Activated CD4-positive, alpha-beta T cell treated with anti-CD3 and anti-CD28 coated beads, Interleukin-2, amount 50 U/mL, for 1 hour (primary cell): ENCODE data around the gene KCNK15.
"Not testable (repeated sequence)": the region's sequence is repeated elsewhere in the genome, so short reads cannot be mapped to it uniquely, and the experiment has no call there.

Source experiments
- DNase-seq: peaks from one replicate; pipeline ENCODE4 v3.0.0-alpha.2; 2020

KCNK15 gene

DNA sequence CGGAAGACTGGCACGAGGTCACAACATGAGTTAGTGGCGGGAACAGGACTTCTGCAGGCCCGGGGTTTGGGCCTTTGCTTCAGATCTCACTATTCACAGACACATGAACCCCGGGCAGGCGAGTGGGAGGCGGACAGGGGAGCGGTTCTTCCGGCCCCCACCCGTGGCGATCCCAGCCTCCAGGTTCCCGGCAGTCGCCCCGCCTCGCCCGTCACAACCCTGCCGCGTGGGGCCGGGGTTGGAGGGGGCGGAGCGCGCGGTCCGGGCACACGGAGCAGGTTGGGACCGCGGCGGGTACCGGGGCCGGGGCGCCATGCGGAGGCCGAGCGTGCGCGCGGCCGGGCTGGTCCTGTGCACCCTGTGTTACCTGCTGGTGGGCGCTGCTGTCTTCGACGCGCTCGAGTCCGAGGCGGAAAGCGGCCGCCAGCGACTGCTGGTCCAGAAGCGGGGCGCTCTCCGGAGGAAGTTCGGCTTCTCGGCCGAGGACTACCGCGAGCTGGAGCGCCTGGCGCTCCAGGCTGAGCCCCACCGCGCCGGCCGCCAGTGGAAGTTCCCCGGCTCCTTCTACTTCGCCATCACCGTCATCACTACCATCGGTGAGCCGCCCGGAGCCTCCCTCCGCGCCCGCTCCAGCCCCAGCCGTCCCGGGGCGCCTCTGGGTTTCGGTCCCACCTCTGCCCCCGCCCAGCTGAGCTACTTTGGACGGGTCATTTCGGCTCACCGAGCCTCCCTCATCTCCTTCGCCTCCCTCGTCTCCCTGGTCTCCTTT lies at the start of gene KCNK15:
KCNK15 (plus strand) TSS at position 268 of the 769 bp plus-strand sequence; CDS start at position 314, 46 bp downstream.
- DNase-seq = peak; percentile 21

DNA sequence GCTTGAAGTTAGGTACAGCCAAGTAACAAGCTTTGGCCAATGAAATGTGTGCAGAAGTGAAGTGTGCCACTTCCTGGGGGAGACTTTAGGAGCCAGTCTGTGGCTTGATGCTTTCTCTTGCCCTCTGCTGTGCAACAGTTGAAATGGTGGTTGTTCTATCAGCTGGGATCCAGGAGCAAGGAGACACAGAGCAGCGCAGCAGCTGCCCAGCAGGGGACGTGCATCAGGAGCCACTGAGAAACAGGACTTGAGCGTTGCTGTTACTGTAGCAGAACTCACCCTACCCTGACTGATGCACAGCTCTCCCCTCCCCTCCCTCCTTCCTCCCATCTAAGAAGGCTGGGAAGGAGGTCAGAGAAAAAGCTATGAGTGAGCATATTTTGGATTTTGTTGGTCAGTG lies 49.4 kb upstream of the KCNK15 start:
- DNase-seq = no peak

DNA sequence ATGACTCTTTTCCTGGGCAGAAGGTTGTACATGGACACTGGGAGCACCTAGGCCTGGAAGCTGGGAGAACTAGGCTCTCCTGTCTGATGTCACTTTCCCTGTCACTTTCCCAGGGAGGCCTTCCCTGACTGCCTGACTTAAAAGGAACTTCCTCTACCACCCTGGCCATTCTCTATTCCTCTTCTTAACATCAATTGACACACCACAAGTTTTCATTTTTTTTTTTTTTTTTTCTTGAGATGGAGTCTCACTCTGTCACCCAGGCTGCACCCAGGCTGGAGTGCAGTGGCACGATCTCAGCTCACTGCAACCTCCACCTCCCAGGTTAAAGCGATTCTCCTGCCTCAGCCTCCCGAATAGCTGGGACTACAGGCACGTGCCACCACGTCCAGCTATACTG lies 48.6 kb upstream of the KCNK15 start:
- DNase-seq = not testable (repeated sequence)

DNA sequence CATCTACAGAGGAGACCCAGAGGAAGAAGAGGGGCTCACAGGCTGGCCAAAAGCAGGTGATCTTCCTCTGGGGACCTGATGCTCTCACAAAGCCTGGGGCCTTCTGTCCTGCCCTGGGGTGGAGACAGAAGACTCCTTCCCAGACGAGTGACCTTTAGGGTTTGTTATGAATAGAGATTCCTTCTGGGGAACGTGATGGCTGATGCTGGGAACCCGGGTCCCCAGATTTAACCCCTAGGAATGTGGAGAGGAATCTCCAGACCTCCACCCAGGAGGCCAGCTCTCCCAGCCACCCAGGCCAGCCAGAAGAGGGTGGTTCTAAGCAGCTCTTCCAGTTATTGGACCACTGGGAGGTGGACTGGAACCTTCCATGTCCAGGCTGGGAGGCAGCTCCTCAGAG lies 47.3 kb upstream of the KCNK15 start:
- DNase-seq = no peak

GRCh38 chr20:44700306-44700705 lies 45.4 kb upstream of the KCNK15 start:
- no peak for DNase-seq

DNA sequence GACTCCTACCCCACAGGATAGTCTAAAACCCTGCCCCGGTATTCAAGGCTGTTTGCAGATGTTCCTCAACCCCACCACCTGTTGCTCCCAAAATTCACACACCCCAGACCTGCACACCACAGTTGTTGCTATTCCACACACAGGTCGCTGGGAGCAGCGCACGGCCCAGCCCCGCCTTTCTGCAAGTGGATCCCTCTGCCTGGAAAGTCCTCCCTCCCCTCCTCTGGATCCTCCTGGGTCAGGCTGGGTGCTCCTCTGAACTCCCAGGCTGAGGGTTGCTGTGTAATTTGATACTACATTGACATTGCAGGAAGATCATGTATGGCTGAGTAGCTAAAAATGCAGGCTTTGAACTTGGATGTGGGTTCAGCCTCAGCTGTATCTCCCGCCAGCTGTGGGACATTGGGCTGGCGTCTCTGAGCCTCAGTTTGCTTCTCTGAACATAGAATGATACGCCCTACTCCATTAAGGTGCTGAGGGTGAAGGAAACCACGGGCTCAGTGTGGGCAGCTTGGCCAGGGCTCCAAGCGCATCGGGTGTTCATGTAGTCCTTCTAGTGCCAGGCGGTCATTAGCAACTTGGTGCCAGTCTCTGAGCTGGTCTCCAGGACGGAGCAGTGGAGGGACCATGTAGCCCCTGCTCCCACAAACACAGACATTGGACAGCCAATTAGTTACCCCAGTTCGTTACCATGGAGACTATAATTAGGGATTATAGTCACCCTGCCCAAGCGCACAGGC lies 44.4 kb upstream of the KCNK15 start:
- no peak for DNase-seq

- DNase-seq = no peak
Measured at GRCh38 chr20:44701858-44702256, 43.8 kb upstream of the KCNK15 start.

- DNase-seq = no peak
Measured at GRCh38 chr20:44702776-44703175, 42.9 kb upstream of the KCNK15 start.

- DNase-seq = no peak
Measured at GRCh38 chr20:44703183-44703925, 42.3 kb upstream of the KCNK15 start.

DNA sequence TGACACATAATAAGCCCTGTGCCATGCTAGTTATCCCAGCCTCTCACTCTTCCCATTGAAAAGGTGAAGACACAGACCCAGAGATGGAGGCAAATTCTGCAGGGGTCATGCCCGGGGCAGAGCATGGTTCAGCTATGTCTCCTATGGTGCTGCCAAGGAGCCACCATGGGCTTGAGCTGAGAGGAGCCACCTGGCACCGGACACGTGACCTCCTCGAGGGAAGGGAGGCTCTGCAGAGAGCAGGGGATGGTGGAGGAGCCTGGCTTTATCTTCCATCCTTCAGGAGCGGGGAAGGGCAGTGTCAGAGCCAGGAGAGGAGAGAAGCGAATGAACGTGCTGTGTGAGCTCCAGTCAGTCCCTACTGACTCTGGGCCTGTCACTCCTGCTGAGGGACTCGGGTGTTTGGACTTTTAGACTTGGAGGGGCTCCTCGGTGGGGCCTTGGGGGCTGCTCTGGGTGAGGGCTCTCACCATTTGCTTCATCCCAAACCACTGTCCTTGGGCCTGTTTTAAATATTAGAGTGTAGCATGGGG lies 41.6 kb upstream of the KCNK15 start:
- DNase-seq = no peak

GRCh38 chr20:44704551-44704971 lies 41.1 kb upstream of the KCNK15 start:
- no peak for DNase-seq

DNA sequence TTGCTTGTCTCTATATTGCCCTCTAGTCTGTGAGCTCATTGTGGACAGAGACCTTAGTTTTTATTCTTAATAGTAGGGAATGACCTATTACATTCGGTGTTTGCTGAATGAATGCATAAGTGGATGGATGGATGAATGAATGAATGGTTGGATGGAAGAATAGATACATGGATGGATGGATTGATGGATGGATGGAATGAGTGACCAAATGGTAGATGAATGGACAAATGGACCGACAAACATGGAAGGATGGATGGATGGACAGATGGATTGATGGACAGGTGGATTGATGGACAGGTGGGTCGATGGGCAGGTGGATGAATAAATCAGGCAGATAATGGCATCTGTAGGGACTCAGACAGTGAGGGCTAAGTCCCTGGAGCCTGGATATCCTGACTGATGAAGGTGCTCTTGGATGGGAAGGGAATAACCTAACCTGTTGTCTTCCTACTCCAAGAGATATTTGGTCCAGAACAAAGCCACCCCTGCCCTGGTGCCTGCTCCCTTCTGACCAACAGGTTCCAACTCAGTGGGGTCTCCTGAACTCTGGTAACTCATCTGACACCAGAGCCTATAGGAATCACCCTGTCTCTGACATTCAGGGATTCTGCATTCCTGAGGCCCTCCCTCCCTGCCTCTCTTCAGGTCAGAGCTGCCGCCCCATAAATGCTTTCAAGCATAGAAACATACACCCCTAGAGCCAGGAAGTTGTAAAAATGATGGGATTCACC lies 40.1 kb upstream of the KCNK15 start:
- DNase-seq = no peak

GRCh38 chr20:44706301-44707017 lies 39.2 kb upstream of the KCNK15 start:
- no peak for DNase-seq

- no peak for DNase-seq
Measured at GRCh38 chr20:44707018-44707579, 38.6 kb upstream of the KCNK15 start.

DNA sequence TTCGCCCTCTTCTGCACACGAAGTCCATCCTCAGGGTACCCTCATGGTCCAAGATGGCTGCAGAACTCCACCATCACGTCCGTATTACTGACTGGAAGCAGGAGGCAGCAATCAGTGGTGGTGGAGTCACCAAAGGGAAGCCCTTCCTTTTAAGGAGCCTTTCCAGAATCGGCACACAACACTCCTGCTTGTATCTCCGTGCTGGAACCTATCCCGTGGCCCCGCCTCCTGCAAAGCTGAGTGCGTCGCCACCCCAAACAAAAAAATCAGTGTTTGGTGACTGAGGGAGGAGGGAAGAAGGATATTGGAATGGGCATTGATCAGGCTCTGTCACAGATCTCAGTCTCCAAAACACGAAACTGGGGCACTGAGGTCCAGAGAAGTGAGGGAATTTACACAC lies 36.3 kb upstream of the KCNK15 start:
- no peak for DNase-seq

GRCh38 chr20:44709797-44710196 lies 35.9 kb upstream of the KCNK15 start:
- DNase-seq = no peak

DNA sequence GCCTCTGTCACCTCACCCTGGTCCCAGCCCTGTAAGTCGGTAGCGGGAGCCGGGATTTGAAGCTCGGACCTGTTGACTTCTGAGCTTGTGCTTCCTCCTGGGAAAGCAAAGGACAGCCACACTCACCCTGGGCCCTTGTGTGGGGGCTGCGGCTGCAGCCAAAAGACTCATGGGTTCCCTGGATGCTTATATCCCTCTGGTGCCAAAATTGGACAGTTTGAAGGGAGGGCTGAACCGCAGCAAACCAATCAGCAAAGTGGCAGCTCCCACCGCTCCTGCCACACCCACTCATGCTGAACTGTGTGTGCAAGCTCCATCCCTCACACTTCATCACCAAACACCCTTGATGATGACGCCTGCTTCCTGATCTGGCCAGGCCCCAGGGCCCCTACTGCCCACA lies 34.4 kb upstream of the KCNK15 start:
- DNase-seq = no peak

DNA sequence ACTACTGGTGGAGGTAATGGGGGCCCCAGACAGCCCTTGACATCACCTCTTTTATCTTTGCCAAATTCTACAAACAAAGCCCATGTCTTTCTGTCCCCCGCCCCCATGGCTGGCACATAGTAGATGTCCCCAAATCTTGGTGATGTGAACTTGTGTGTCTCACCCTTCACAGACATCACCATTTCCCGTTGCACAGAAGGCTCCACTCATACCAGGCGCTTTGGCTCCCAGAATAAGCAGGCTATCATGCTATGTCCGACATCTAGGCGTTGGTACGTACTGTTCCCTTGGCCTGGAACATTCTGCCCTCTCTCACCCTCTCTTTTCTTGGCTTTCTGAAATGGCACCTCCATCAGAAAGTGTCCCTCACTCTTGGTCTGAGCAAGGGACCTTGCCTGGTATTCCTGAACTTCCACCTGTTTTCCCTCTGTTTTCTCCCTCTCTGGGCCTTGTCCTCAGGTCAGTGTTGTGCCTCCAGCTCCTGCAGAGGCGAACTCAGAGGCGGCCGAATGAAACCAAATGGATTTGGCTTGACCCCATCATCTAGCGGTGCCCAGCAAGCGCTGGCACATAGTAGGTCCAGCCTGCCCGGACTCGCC lies 31.5 kb upstream of the KCNK15 start:
- no peak for DNase-seq

- DNase-seq = no peak
Measured at GRCh38 chr20:44714701-44715498, 30.8 kb upstream of the KCNK15 start, which contains the start of gene CCN5. TSS of gene CCN5 (plus strand) at chr20:44715369. CDS start at chr20:44715391, 22 bp downstream.
